GM12892 (cell line): ENCODE results near the gene NAE1.

Experiments used
- POLR2A ChIP-seq: IDR thresholded peaks from 2 replicates; pipeline ENCODE4 v1.6.1; 2011; ENCODE audit warnings: low read depth, low read length, control low read depth
- POLR2AphosphoS5 ChIP-seq: IDR thresholded peaks from 2 replicates; pipeline ENCODE4 v1.6.1; 2011; ENCODE audit warnings: low read depth, low read length, control low read depth
- TAF1 ChIP-seq: IDR thresholded peaks from 2 replicates; pipeline ENCODE4 v1.6.1; 2011; ENCODE audit warnings: low read depth, mild to moderate bottlenecking, control low read depth, low read length, borderline replicate concordance

DNA sequence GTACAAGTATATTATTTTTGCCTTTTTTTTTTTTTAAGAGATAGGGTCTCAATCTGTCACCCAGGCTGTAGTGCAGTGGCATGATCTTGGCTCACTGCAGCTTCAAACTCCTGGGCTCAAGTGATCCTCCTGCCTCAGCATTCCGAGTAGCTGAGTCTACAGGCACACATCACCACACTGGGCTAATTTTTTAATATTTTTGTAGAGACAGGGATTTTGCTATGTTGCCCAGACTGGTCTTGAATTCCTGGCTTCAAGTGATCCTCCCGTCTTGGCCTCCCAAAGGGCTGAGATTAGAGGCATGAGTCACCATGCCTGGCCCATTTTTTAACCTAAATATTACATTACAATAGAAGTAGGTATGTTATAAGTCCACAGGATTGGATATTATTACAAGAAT lies 32.6 kb downstream of the NAE1 start:
- TF ChIP-seq POLR2A (no peak), POLR2AphosphoS5 (no peak), TAF1 (no peak)
